HepG2 (cell line): ENCODE data around the gene TMEM190. TPM values are rescaled to one million over a fixed set of nuclear protein-coding genes. Genes with fewer than 3 reads are reported as not detected.
A peak's percentile ranks its signal among the peaks of the same experiment; 100 is the strongest.

Source experiments
- ELF1 ChIP-seq: sonication (generic); formaldehyde crosslinking; IDR thresholded peaks from 2 replicates; pipeline ENCODE4 v1.4.0; 2020; ENCODE audit warnings: missing genetic modification reagents
- HNRNPLL ChIP-seq: fragments of 200-400 bp; formaldehyde crosslinking; IDR thresholded peaks from 2 replicates; pipeline ENCODE4 v1.6.1; 2017; ENCODE audit warnings: mild to moderate bottlenecking, low read depth, low read length; ENCODE audit not compliant: poor library complexity, severe bottlenecking
- KDM2A ChIP-seq: sonication (generic); formaldehyde crosslinking; IDR thresholded peaks from 2 replicates; pipeline ENCODE4 v1.4.0; 2020; ENCODE audit warnings: low read depth, missing genetic modification reagents, borderline replicate concordance
- NAIF1 ChIP-seq: sonication (generic); formaldehyde crosslinking; IDR thresholded peaks from 2 replicates; pipeline ENCODE4 v1.5.0; 2020; ENCODE audit warnings: mild to moderate bottlenecking, missing genetic modification reagents, borderline replicate concordance
- NCOA2 ChIP-seq: sonication (generic); formaldehyde crosslinking; IDR thresholded peaks from 2 replicates; pipeline ENCODE4 v1.8.0; 2022; ENCODE audit warnings: inconsistent platforms
- PCBP1 ChIP-seq: fragments of 200-400 bp; formaldehyde crosslinking; IDR thresholded peaks from 2 replicates; pipeline ENCODE4 v1.6.1; 2017; ENCODE audit warnings: mild to moderate bottlenecking, low read depth, low read length, borderline replicate concordance
- SIN3B ChIP-seq: fragments of 150-350 bp; IDR thresholded peaks from 2 replicates; pipeline ENCODE4 v1.6.1; 2014; ENCODE audit warnings: low read length
- SOX5 ChIP-seq: IDR thresholded peaks from 2 replicates; pipeline ENCODE4 v1.6.1; 2016; ENCODE audit warnings: borderline replicate concordance
- TGIF2 ChIP-seq: IDR thresholded peaks from 2 replicates; pipeline ENCODE4 v1.6.1; 2016; ENCODE audit warnings: control low read depth, missing compliant biosample characterization
- U2AF1 ChIP-seq: fragments of 200-400 bp; formaldehyde crosslinking; optimal IDR thresholded peaks from 2 replicates; pipeline ENCODE3; 2017; ENCODE audit warnings: mild to moderate bottlenecking, low read depth, low read length
- XBP1 ChIP-seq: sonication (generic); formaldehyde crosslinking; IDR thresholded peaks from 2 replicates; pipeline ENCODE4 v1.5.0; 2020; ENCODE audit warnings: missing genetic modification reagents
- ZBTB3 ChIP-seq: sonication (generic); formaldehyde crosslinking; IDR thresholded peaks from 2 replicates; pipeline ENCODE4 v1.4.0; 2020; ENCODE audit warnings: low read depth, mild to moderate bottlenecking, moderate library complexity, missing genetic modification reagents, borderline replicate concordance
- ZFP82 ChIP-seq: sonication (generic); formaldehyde crosslinking; IDR thresholded peaks from 2 replicates; pipeline ENCODE4 v1.5.1; 2020; ENCODE audit warnings: mild to moderate bottlenecking, missing genetic modification reagents, borderline replicate concordance
- ZNF660 ChIP-seq: sonication (generic); formaldehyde crosslinking; IDR thresholded peaks from 2 replicates; pipeline ENCODE4 v1.5.1; 2020; ENCODE audit warnings: mild to moderate bottlenecking, low read depth, missing genetic modification reagents, borderline replicate concordance
- ZNF761 ChIP-seq: sonication (generic); formaldehyde crosslinking; conservative IDR thresholded peaks from 2 replicates; pipeline ENCODE4 v1.4.0; 2020; ENCODE audit warnings: mild to moderate bottlenecking, missing genetic modification reagents
- ZNF777 ChIP-seq: sonication (generic); formaldehyde crosslinking; IDR thresholded peaks from 2 replicates; pipeline ENCODE4 v1.4.0; 2020; ENCODE audit warnings: missing genetic modification reagents
- ZNF816 ChIP-seq: sonication (generic); formaldehyde crosslinking; IDR thresholded peaks from 2 replicates; pipeline ENCODE4 v1.8.0; 2022; ENCODE audit warnings: missing genetic modification reagents, mild to moderate bottlenecking, borderline replicate concordance
- ZZZ3 ChIP-seq: sonication (generic); formaldehyde crosslinking; IDR thresholded peaks from 2 replicates; pipeline ENCODE4 v1.4.0; 2020; ENCODE audit warnings: missing genetic modification reagents, mild to moderate bottlenecking, borderline replicate concordance
- polyA plus RNA-seq, 8 experiments: library from polyadenylated mRNA; depleted of rRNA in 3 of 8; stranded (reverse) in 7 of 8; unstranded in 1 of 8; fragments of >200 nt; fragmentation: Illumina TruSeq in 4 of 8; extraction: Trizol in 4 of 8; gene quantifications; 2 replicates each; pipeline versions ENCODE4 v1.2.1 to v1.2.3, GENCODE V29; 2011 to 2016; ENCODE audit warnings: low read depth in 4 of 8, missing spikeins in 1 of 8, mixed read lengths in 1 of 8; ENCODE audit not compliant: insufficient read depth in 1 of 8
- total RNA-seq, 5 experiments: library from RNA; depleted of rRNA; stranded (reverse); fragments of >200 nt; fragmentation: Illumina TruSeq; extraction: Trizol; gene quantifications; 2 replicates each; pipeline ENCODE4 v1.2.3, GENCODE V29; 2016; ENCODE audit warnings: low read depth in 1 of 5
- TF ChIP-seq, protein P1 (sequence below): sonication (generic); formaldehyde crosslinking; IDR thresholded peaks from 2 replicates; pipeline ENCODE4 v1.5.0; 2020; ENCODE audit warnings: missing genetic modification reagents
- TF ChIP-seq, protein P2 (sequence below): IDR thresholded peaks from 2 replicates; pipeline ENCODE4 v1.6.1; 2016; ENCODE audit warnings: mild to moderate bottlenecking
- TF ChIP-seq, protein P3 (sequence below): IDR thresholded peaks from 2 replicates; pipeline ENCODE4 v1.6.1; 2016; ENCODE audit warnings: control low read depth
- TF ChIP-seq, protein P4 (sequence below): sonication (generic); formaldehyde crosslinking; IDR thresholded peaks from 2 replicates; pipeline ENCODE4 v1.8.0; 2022; ENCODE audit warnings: low read depth, missing genetic modification reagents
- TF ChIP-seq, protein P5 (sequence below): sonication (generic); formaldehyde crosslinking; IDR thresholded peaks from 2 replicates; pipeline ENCODE4 v1.4.0; 2020; ENCODE audit warnings: missing genetic modification reagents, borderline replicate concordance

TMEM190 gene
- total and polyA plus RNA-seq, 2 of the 13 experiments (the other 11 are each of a cell fraction or from before 2014, with no cell fraction given) = 0.35 to 0.83 TPM

DNA sequence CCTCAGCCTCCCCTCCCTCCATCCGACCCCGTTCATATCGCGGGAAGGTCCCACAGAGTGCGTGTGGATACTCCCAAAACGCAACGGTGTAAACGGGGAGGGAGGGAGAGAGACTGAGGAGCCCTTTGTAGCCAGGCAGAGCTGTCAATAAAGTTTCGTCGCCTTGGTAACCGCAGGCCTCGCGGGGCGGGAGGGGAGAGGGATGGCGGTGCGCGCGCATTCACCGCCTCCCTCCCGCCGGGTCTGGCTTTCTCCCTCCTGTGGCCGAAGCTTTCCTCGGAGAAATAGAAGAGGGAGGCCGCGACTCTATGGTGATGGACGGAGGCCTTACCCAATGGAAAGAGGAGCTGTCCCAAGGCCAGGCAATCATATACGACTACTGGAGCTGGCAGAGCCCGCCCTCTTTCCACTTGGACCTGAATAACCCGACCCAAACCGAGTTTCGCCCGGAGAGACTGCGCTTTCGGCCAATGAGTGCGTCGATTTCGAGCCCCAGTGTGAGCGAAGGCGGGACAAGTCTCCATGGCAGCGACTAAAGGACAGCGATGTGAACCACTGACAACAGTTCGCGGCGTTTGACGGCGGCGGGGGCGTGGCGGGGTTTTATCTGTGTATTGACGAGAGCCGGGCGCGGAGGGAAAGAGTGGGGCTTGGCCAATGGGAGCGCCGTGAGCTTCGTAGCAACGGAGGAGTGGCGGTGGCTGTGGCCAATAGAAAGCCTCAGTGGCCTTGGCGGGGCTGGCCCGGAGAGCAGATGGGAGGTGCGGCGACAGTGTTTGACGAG lies 37.3 kb upstream of the TMEM190 start, which contains the start of gene KMT5C (continued):
- TF ChIP-seq NCOA2 (CRISPR knock-in tag) (no peak), PCBP1 (peak; percentile 84; the same call in 1 of the 2 replicates), NAIF1 (no peak), ZNF777 (CRISPR knock-in tag) (no peak), ZNF660 (no peak), ZNF816 (no peak), TGIF2 (CRISPR knock-in tag) (0 out of 2 replicates have a peak, but pooled peaks have one; percentile 76), ZBTB3 (no peak), U2AF1 (no peak), ZZZ3 (CRISPR knock-in tag) (no peak), ZFP82 (CRISPR knock-in tag) (no peak), KDM2A (CRISPR knock-in tag) (no peak; the same call in 1 of the 2 replicates), SOX5 (0 out of 2 replicates have a peak, but pooled peaks have one; percentile 12), ELF1 (peak; percentile 38), ZNF761 (CRISPR knock-in tag) (no peak), HNRNPLL (peak; percentile 67), SIN3B (no peak), XBP1 (CRISPR knock-in tag) (no peak)
- TF ChIP-seq, protein P1, sequence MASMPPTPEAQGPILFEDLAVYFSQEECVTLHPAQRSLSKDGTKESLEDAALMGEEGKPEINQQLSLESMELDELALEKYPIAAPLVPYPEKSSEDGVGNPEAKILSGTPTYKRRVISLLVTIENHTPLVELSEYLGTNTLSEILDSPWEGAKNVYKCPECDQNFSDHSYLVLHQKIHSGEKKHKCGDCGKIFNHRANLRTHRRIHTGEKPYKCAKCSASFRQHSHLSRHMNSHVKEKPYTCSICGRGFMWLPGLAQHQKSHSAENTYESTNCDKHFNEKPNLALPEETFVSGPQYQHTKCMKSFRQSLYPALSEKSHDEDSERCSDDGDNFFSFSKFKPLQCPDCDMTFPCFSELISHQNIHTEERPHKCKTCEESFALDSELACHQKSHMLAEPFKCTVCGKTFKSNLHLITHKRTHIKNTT (CRISPR knock-in tag) = no peak
- TF ChIP-seq, protein P2, sequence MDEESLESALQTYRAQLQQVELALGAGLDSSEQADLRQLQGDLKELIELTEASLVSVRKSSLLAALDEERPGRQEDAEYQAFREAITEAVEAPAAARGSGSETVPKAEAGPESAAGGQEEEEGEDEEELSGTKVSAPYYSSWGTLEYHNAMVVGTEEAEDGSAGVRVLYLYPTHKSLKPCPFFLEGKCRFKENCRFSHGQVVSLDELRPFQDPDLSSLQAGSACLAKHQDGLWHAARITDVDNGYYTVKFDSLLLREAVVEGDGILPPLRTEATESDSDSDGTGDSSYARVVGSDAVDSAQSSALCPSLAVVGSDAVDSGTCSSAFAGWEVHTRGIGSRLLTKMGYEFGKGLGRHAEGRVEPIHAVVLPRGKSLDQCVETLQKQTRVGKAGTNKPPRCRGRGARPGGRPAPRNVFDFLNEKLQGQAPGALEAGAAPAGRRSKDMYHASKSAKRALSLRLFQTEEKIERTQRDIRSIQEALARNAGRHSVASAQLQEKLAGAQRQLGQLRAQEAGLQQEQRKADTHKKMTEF (CRISPR knock-in tag) = peak; percentile 76
- TF ChIP-seq, protein P3, sequence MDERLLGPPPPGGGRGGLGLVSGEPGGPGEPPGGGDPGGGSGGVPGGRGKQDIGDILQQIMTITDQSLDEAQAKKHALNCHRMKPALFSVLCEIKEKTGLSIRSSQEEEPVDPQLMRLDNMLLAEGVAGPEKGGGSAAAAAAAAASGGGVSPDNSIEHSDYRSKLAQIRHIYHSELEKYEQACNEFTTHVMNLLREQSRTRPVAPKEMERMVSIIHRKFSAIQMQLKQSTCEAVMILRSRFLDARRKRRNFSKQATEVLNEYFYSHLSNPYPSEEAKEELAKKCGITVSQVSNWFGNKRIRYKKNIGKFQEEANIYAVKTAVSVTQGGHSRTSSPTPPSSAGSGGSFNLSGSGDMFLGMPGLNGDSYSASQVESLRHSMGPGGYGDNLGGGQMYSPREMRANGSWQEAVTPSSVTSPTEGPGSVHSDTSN (CRISPR knock-in tag) = peak; percentile 94
- TF ChIP-seq, protein P4, sequence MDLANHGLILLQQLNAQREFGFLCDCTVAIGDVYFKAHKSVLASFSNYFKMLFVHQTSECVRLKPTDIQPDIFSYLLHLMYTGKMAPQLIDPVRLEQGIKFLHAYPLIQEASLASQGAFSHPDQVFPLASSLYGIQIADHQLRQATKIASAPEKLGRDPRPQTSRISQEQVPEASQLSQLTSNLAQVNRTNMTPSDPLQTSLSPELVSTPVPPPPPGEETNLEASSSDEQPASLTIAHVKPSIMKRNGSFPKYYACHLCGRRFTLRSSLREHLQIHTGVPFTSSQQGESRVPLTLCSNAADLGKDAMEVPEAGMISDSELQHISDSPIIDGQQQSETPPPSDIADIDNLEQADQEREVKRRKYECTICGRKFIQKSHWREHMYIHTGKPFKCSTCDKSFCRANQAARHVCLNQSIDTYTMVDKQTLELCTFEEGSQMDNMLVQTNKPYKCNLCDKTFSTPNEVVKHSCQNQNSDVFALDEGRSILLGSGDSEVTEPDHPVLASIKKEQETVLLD (CRISPR knock-in tag) = no peak
- TF ChIP-seq, protein P5, sequence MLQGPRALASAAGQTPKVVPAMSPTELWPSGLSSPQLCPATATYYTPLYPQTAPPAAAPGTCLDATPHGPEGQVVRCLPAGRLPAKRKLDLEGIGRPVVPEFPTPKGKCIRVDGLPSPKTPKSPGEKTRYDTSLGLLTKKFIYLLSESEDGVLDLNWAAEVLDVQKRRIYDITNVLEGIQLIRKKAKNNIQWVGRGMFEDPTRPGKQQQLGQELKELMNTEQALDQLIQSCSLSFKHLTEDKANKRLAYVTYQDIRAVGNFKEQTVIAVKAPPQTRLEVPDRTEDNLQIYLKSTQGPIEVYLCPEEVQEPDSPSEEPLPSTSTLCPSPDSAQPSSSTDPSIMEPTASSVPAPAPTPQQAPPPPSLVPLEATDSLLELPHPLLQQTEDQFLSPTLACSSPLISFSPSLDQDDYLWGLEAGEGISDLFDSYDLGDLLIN (CRISPR knock-in tag) = no peak
